KMS-11 (cell line): Measurements from ENCODE around the gene SOX10.

Source experiments
- H2AFZ ChIP-seq: fragments of 200-600 bp; sonication (generic); 2 replicates; pipeline ENCODE4 v1.6.1; 2016; ENCODE audit warnings: antibody characterized with exemption, mixed run types, low read depth
- H3K27ac ChIP-seq: fragments of 200-600 bp; sonication (generic); 2 replicates; pipeline ENCODE4 v1.6.1; 2016; ENCODE audit warnings: mild to moderate bottlenecking, mixed run types
- H3K27me3 ChIP-seq: fragments of 200-600 bp; sonication (generic); 2 replicates; pipeline ENCODE4 v1.6.1; 2017; ENCODE audit warnings: mild to moderate bottlenecking, low read depth, mixed run types, moderate library complexity; ENCODE audit not compliant: insufficient read depth
- H3K36me3 ChIP-seq: fragments of 200-600 bp; sonication (generic); 2 replicates; pipeline ENCODE4 v1.6.1; 2017; ENCODE audit warnings: mild to moderate bottlenecking, mixed run types; ENCODE audit not compliant: insufficient read depth
- H3K4me1 ChIP-seq: fragments of 200-600 bp; sonication (generic); 2 replicates; pipeline ENCODE4 v1.6.1; 2016; ENCODE audit warnings: mild to moderate bottlenecking, low read depth, mixed run types; ENCODE audit not compliant: poor library complexity, severe bottlenecking
- H3K4me2 ChIP-seq: fragments of 200-600 bp; sonication (generic); 2 replicates; pipeline ENCODE4 v1.7.0; 2016; ENCODE audit warnings: mild to moderate bottlenecking, mixed run types
- H3K4me3 ChIP-seq: fragments of 200-600 bp; sonication (generic); IDR thresholded peaks from 2 replicates; pipeline ENCODE4 v1.6.1; 2017; ENCODE audit warnings: low read depth, low read length, mixed read lengths; ENCODE audit not compliant: insufficient read depth
- H3K79me2 ChIP-seq: fragments of 200-600 bp; sonication (generic); 2 replicates; pipeline ENCODE4 v1.6.1; 2016; ENCODE audit warnings: low read depth, mixed run types; ENCODE audit not compliant: insufficient read depth
- H3K9ac ChIP-seq: fragments of 200-600 bp; sonication (generic); 2 replicates; pipeline ENCODE4 v1.6.1; 2016; ENCODE audit warnings: mild to moderate bottlenecking, mixed run types
- H4K20me1 ChIP-seq: fragments of 200-600 bp; sonication (generic); 2 replicates; pipeline ENCODE4 v1.6.1; 2016; ENCODE audit warnings: mild to moderate bottlenecking, mixed run types; ENCODE audit not compliant: insufficient read depth
- TF ChIP-seq, protein P1 (sequence below): fragments of 200-600 bp; sonication (generic); conservative IDR thresholded peaks from 2 replicates; pipeline ENCODE4 v1.6.1; 2017; ENCODE audit warnings: low read depth, mild to moderate bottlenecking, antibody characterized with exemption, low read length, moderate library complexity, mixed read lengths

The SOX10 gene

DNA sequence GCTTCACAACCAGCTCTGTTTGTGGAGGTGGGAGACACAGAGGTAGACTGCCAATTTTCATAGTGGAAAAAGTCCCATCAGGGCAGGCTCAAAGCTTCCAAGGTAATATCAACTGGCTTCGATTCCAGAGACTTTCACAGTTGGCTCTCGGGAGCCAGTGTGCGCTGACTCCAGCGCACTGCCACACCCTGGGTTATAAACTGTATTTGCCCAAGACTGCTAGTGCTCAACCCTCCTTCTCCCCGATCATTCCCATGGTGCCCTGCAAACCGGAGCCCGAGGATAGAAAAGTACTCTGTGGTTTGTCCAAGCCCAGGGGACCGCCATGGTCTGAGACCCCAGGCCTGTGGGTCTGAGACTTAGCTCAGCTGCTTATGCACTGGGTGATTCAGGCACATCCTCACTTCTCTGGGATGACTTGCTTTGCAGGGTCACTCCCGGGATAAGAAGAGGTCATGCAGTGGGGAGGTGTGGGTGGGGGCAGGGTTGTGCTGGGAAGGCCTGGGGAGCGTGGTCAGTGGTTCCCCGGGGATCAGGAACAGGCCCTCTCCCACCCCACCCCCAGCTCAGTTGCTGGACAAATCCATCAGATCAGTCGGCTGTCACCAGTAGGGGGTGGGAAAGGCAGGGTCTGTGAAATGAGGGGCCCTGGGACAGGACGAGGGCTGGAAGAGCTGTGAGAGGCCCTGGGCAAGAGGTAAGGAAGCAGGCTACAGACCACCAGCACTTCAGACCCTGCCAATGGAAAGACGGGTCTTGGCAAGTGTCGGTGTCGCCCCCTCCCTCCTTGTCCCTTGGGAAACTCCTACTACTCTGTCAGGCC, 46.2 kb upstream of the SOX10 start:
- Histone ChIP-seq H3K27ac (no peak overlapping the region), H3K4me1 (no peaks in the 10 kb centered on the region), H3K79me2 (no peaks in the 10 kb centered on the region), H3K36me3 (no peaks in the 10 kb centered on the region), H3K27me3 (peaks cover 6% of the 10 kb centered on the region), H3K4me2 (no peak overlapping the region), H3K4me3 (no peak overlapping the region), H3K9ac (no peak overlapping the region), H2AFZ (no peak overlapping the region), H4K20me1 (no peaks in the 10 kb centered on the region)
- TF ChIP-seq, protein P1, sequence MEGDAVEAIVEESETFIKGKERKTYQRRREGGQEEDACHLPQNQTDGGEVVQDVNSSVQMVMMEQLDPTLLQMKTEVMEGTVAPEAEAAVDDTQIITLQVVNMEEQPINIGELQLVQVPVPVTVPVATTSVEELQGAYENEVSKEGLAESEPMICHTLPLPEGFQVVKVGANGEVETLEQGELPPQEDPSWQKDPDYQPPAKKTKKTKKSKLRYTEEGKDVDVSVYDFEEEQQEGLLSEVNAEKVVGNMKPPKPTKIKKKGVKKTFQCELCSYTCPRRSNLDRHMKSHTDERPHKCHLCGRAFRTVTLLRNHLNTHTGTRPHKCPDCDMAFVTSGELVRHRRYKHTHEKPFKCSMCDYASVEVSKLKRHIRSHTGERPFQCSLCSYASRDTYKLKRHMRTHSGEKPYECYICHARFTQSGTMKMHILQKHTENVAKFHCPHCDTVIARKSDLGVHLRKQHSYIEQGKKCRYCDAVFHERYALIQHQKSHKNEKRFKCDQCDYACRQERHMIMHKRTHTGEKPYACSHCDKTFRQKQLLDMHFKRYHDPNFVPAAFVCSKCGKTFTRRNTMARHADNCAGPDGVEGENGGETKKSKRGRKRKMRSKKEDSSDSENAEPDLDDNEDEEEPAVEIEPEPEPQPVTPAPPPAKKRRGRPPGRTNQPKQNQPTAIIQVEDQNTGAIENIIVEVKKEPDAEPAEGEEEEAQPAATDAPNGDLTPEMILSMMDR, result no peak

DNA sequence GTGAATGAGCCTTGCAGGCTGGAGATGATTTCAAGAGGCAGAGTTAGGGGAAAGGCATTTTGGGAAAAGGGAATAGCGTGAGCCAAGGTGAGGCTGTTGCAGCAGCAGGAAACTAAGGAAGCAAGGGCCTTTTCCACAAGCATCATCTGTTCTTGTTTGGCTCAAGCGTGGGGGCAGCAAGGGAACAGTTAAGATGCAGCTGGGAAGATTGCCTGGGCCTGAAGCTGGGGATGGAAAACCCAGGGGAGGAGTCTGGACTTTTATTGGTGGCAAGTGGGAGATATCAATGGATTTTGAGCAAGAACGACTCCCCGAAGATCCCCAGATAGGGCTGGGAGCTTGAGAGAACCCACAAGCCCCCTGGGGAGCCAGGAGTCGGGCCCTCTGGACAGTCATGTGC, 45.5 kb upstream of the SOX10 start:
- Histone ChIP-seq H3K27ac (no peak overlapping the region), H3K9ac (no peak overlapping the region), H3K27me3 (peaks cover 6% of the 10 kb centered on the region), H3K79me2 (no peaks in the 10 kb centered on the region), H2AFZ (no peak overlapping the region), H3K36me3 (no peaks in the 10 kb centered on the region), H3K4me1 (no peaks in the 10 kb centered on the region), H3K4me3 (no peak overlapping the region), H3K4me2 (no peak overlapping the region), H4K20me1 (no peaks in the 10 kb centered on the region)
- TF ChIP-seq, protein P1, result no peak

DNA sequence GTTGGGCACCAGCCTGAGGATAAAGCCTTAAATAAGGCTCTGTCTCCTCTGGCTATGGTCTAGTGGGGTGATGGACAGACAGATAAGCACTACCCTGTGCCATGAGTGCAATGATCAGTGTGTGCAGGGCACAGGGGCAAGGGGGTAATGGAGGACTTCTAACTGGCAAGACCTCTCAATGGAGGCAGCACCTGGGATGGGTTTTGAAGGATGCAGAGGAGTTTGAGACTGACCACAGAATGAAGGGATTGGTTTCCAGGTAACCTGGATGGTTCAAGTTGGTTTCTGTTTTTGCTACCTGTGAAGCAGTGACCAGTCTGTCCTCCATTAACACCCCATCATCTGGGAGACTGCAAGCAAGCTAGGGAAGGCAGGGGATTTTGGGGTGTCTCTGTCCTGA, 45.0 kb upstream of the SOX10 start:
- no peak overlapping the region for H3K9ac ChIP-seq
- H3K27me3 ChIP-seq, result peaks cover 6% of the 10 kb centered on the region
- H3K4me2 ChIP-seq, result no peak overlapping the region
- H2AFZ ChIP-seq, result no peak overlapping the region
- H4K20me1 ChIP-seq, result no peaks in the 10 kb centered on the region
- no peak overlapping the region for H3K27ac ChIP-seq
- H3K4me1 ChIP-seq, result no peaks in the 10 kb centered on the region
- no peak overlapping the region for H3K4me3 ChIP-seq
- no peaks in the 10 kb centered on the region for H3K79me2 ChIP-seq
- TF ChIP-seq, protein P1, result no peak
- no peaks in the 10 kb centered on the region for H3K36me3 ChIP-seq

DNA sequence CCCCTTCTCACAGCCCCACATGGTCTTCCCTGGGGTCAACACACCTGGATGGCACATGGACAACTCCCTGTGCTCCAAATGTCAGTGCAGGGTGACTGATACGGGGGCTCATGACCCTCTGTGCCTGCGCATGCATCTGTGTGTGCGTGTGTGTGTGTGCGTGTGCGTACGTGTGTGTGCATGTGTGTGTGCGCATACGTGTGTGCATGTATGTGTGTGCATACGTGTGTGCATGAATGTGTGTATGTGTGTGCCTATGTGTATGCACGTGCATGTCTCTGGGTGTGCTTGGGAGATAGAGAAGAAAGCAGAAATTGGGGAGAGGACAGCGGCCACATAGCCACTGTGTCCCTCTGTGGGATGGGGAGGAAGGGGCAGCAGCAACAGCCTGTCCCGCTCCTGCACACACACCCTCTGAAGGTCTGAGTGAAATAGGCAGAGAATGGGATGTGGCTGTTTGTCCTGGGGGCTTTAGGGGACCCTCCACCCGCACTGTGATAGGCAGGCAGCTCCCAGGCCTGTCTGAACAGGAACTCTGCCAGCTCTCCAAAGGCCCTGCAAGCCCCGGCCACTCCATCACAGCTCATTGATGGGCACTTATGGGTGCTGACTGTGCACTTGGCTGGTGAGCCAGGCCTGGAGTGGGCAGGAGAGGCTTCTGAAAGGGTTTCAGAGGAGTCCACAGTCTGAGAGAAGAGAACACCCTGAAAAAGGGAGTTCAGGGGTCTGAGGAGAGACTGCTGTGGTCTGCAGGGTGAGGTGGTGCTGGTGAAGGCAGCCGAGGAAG, 44.2 kb upstream of the SOX10 start:
- TF ChIP-seq, protein P1, result no peak

More for the DNA sequence above, 44.2 kb upstream of the SOX10 start:
- H3K27ac ChIP-seq, result no peak overlapping the region
- H3K9ac ChIP-seq, result no peak overlapping the region
- no peak overlapping the region for H3K4me3 ChIP-seq
- peaks cover 6% of the 10 kb centered on the region for H3K27me3 ChIP-seq
- H3K36me3 ChIP-seq, result no peaks in the 10 kb centered on the region
- no peaks in the 10 kb centered on the region for H3K4me1 ChIP-seq
- H4K20me1 ChIP-seq, result no peaks in the 10 kb centered on the region
- no peak overlapping the region for H3K4me2 ChIP-seq
- H2AFZ ChIP-seq, result no peak overlapping the region
- H3K79me2 ChIP-seq, result no peaks in the 10 kb centered on the region
